Suppressor macrophage treated with lipopolysaccharide for 4 hours (primary cell): ENCODE data around the gene KRTAP1-4.
"Not testable (repeated sequence)": the region's sequence is repeated elsewhere in the genome, so short reads cannot be mapped to it uniquely, and the experiment has no call there.

Experiments used
- DNase-seq: peaks from one replicate; pipeline ENCODE4 v3.0.0-alpha.2; 2020

The KRTAP1-4 gene

GRCh38 chr17:41046735-41047465 lies 16.9 kb upstream of the KRTAP1-4 start, which contains the start of gene KRTAP2-1:
Gene KRTAP2-1 (minus strand): TSS chr17:41047316. CDS start chr17:41047267, 49 bp downstream.
- not testable (repeated sequence) for DNase-seq

- no peak for DNase-seq
Observed at GRCh38 chr17:41042953-41043352, 13.0 kb upstream of the KRTAP1-4 start.

- DNase-seq: not testable (repeated sequence)
Observed at GRCh38 chr17:41040783-41041571, 11.0 kb upstream of the KRTAP1-4 start, which contains the start of gene KRTAP1-1. Gene KRTAP1-1 (minus strand): TSS chr17:41041450. CDS start chr17:41041397, 53 bp downstream.

- DNase-seq: no peak
Observed at GRCh38 chr17:41037853-41038350, 7.9 kb upstream of the KRTAP1-4 start.

- DNase-seq: not testable (repeated sequence)
Observed at GRCh38 chr17:41034346-41034935, 4.4 kb upstream of the KRTAP1-4 start, which contains the start of gene KRTAP1-3. Gene KRTAP1-3 (minus strand): TSS chr17:41034874. CDS start chr17:41034821, 53 bp downstream.

GRCh38 chr17:41026715-41027471 lies 3.1 kb downstream of the KRTAP1-4 start, which contains the start of gene KRTAP1-5:
Gene KRTAP1-5 (minus strand): TSS chr17:41027208. CDS start chr17:41027155, 53 bp downstream.
- DNase-seq: no peak

GRCh38 chr17:41024697-41025096 lies 5.3 kb downstream of the KRTAP1-4 start:
- DNase-seq: no peak

- DNase-seq: no peak
Observed at GRCh38 chr17:41020336-41020735, 9.7 kb downstream of the KRTAP1-4 start.

- DNase-seq: no peak
Observed at GRCh38 chr17:41019415-41019814, 10.6 kb downstream of the KRTAP1-4 start.

- DNase-seq: no peak
Observed at GRCh38 chr17:41018541-41018940, 11.5 kb downstream of the KRTAP1-4 start.

- no peak for DNase-seq
Observed at GRCh38 chr17:41016578-41017215, 13.3 kb downstream of the KRTAP1-4 start.

- DNase-seq: no peak
Observed at GRCh38 chr17:41015454-41015853, 14.5 kb downstream of the KRTAP1-4 start.

- DNase-seq: no peak
Observed at GRCh38 chr17:41013606-41014005, 16.4 kb downstream of the KRTAP1-4 start.

GRCh38 chr17:41013181-41013580 lies 16.8 kb downstream of the KRTAP1-4 start:
- no peak for DNase-seq

- DNase-seq: no peak
Observed at GRCh38 chr17:41012326-41013120, 17.5 kb downstream of the KRTAP1-4 start.

- DNase-seq: no peak
Observed at GRCh38 chr17:41010441-41010840, 19.6 kb downstream of the KRTAP1-4 start.

GRCh38 chr17:41009936-41010335 lies 20.1 kb downstream of the KRTAP1-4 start:
- no peak for DNase-seq

GRCh38 chr17:41009301-41009760 lies 20.7 kb downstream of the KRTAP1-4 start:
- DNase-seq: no peak

- no peak for DNase-seq
Observed at GRCh38 chr17:41008811-41009210, 21.2 kb downstream of the KRTAP1-4 start, which contains the start of gene KRTAP3-1. Gene KRTAP3-1 (minus strand): TSS chr17:41009128. CDS start chr17:41009074, 54 bp downstream.

GRCh38 chr17:41004397-41004796 lies 25.6 kb downstream of the KRTAP1-4 start:
- DNase-seq: no peak

- no peak for DNase-seq
Observed at GRCh38 chr17:41003926-41004325, 26.1 kb downstream of the KRTAP1-4 start.
